Adipocyte (in vitro differentiated cells): ENCODE results near the gene TCHP.
"Not testable (repeated sequence)": the region's sequence is repeated elsewhere in the genome, so short reads cannot be mapped to it uniquely, and the experiment has no call there.

Source experiments
- DNase-seq: peaks from one replicate; pipeline ENCODE4 v3.0.0-alpha.2; 2015; ENCODE audit warnings: low read depth
- H3K27me3 ChIP-seq: replicated peaks from 2 replicates; pipeline ENCODE4 v1.7.0; 2013; ENCODE audit warnings: mild to moderate bottlenecking, low read length, moderate library complexity; ENCODE audit not compliant: control insufficient read depth, insufficient read depth
- H3K36me3 ChIP-seq: 2 replicates; pipeline ENCODE4 v1.7.0; 2013; ENCODE audit warnings: low read length, mild to moderate bottlenecking, moderate library complexity; ENCODE audit not compliant: control insufficient read depth, insufficient read depth, severe bottlenecking
- H3K4me1 ChIP-seq: 2 replicates; pipeline ENCODE4 v1.7.0; 2013; ENCODE audit warnings: mild to moderate bottlenecking, low read length, moderate library complexity; ENCODE audit not compliant: control insufficient read depth, insufficient read depth
- H3K4me3 ChIP-seq: 2 replicates; pipeline ENCODE4 v1.7.0; 2013; ENCODE audit warnings: mild to moderate bottlenecking, low read length, moderate library complexity
- H3K9ac ChIP-seq: 2 replicates; pipeline ENCODE4 v1.7.0; 2013; ENCODE audit warnings: mild to moderate bottlenecking, low read length, moderate library complexity
- H3K9me3 ChIP-seq: 2 replicates; pipeline ENCODE4 v1.7.0; 2013; ENCODE audit warnings: mild to moderate bottlenecking, low read length, moderate library complexity; ENCODE audit not compliant: control insufficient read depth

The TCHP gene

GRCh38 chr12:109880043-109880931 is 19.8 kb upstream of the TCHP start, which contains the start of gene GLTP:
TSS of gene GLTP (minus strand) at chr12:109880541. CDS start at chr12:109880374, 167 bp downstream.
- Histone ChIP-seq H3K9ac (peak within 1 kb of the TSS; percentile 95), H3K9me3 (no peaks in the 10 kb centered on the region), H3K4me3 (peak within 1 kb of the TSS; percentile 97), H3K27me3 (no peaks in the 10 kb centered on the region), H3K36me3 (no peaks in the 10 kb centered on the region), H3K4me1 (peaks cover 14% of the 10 kb centered on the region)
- DNase-seq: peak; percentile 96

GRCh38 chr12:109880938-109881337 is 19.1 kb upstream of the TCHP start:
- no peaks in the 10 kb centered on the region for H3K27me3 ChIP-seq
- peak overlapping the region; percentile 97 for H3K4me3 ChIP-seq
- no peaks in the 10 kb centered on the region for H3K36me3 ChIP-seq

GRCh38 chr12:109881752-109882151 is 18.3 kb upstream of the TCHP start:
- H3K4me3 ChIP-seq: no peak overlapping the region
- peaks cover 14% of the 10 kb centered on the region for H3K4me1 ChIP-seq
- H3K9me3 ChIP-seq: no peaks in the 10 kb centered on the region
- H3K36me3 ChIP-seq: no peaks in the 10 kb centered on the region
- DNase-seq: no peak
- no peak overlapping the region for H3K9ac ChIP-seq
- no peaks in the 10 kb centered on the region for H3K27me3 ChIP-seq

More at GRCh38 chr12:109880938-109881337, 19.1 kb upstream of the TCHP start:
- H3K4me1 ChIP-seq: peaks cover 14% of the 10 kb centered on the region
- no peak for DNase-seq
- H3K9me3 ChIP-seq: no peaks in the 10 kb centered on the region
- peak overlapping the region; percentile 76 for H3K9ac ChIP-seq

GRCh38 chr12:109883461-109883860 is 16.6 kb upstream of the TCHP start:
- H3K9me3 ChIP-seq: no peaks in the 10 kb centered on the region
- DNase-seq: no peak
- peaks cover 21% of the 10 kb centered on the region for H3K4me1 ChIP-seq
- no peak overlapping the region for H3K9ac ChIP-seq
- H3K36me3 ChIP-seq: no peaks in the 10 kb centered on the region
- no peak overlapping the region for H3K4me3 ChIP-seq
- no peaks in the 10 kb centered on the region for H3K27me3 ChIP-seq

- Histone ChIP-seq H3K9ac (no peak overlapping the region), H3K9me3 (no peaks in the 10 kb centered on the region), H3K4me3 (no peak overlapping the region), H3K36me3 (no peaks in the 10 kb centered on the region), H3K27me3 (no peaks in the 10 kb centered on the region), H3K4me1 (peaks cover 24% of the 10 kb centered on the region)
- DNase-seq: no peak
These were observed 14.5 kb upstream of the TCHP start for GRCh38 chr12:109885616-109886015.

GRCh38 chr12:109888179-109889020 is 11.7 kb upstream of the TCHP start:
- Histone ChIP-seq H3K9me3 (no peaks in the 10 kb centered on the region), H3K9ac (peak overlapping the region; percentile 53), H3K4me3 (no peak overlapping the region), H3K27me3 (no peaks in the 10 kb centered on the region), H3K4me1 (peaks cover 20% of the 10 kb centered on the region), H3K36me3 (no peaks in the 10 kb centered on the region)
- DNase-seq: peak; percentile 84

- DNase-seq: no peak
- H3K4me3 ChIP-seq: no peak overlapping the region
- H3K36me3 ChIP-seq: no peaks in the 10 kb centered on the region
- H3K27me3 ChIP-seq: no peaks in the 10 kb centered on the region
- H3K9me3 ChIP-seq: no peaks in the 10 kb centered on the region
- H3K9ac ChIP-seq: no peak overlapping the region
- H3K4me1 ChIP-seq: peaks cover 20% of the 10 kb centered on the region
These were observed 9.4 kb upstream of the TCHP start for GRCh38 chr12:109890620-109891170.

GRCh38 chr12:109891731-109892130 is 8.3 kb upstream of the TCHP start:
- H3K4me1 ChIP-seq: peaks cover 20% of the 10 kb centered on the region
- H3K9ac ChIP-seq, H3K4me3 ChIP-seq, H3K36me3 ChIP-seq, H3K9me3 ChIP-seq, DNase-seq, H3K27me3 ChIP-seq: not testable (repeated sequence)

- H3K27me3 ChIP-seq: no peaks in the 10 kb centered on the region
- no peak overlapping the region for H3K4me3 ChIP-seq
- no peak for DNase-seq
- H3K36me3 ChIP-seq: no peaks in the 10 kb centered on the region
- no peak overlapping the region for H3K9ac ChIP-seq
- no peaks in the 10 kb centered on the region for H3K9me3 ChIP-seq
- peaks cover 20% of the 10 kb centered on the region for H3K4me1 ChIP-seq
These were observed 7.8 kb upstream of the TCHP start for GRCh38 chr12:109892165-109892715.

GRCh38 chr12:109892748-109893147 is 7.3 kb upstream of the TCHP start:
- Histone ChIP-seq H3K36me3 (no peaks in the 10 kb centered on the region), H3K9me3 (no peaks in the 10 kb centered on the region), H3K4me1 (peaks cover 19% of the 10 kb centered on the region)

More at GRCh38 chr12:109892748-109893147, 7.3 kb upstream of the TCHP start:
- no peak overlapping the region for H3K4me3 ChIP-seq
- H3K9ac ChIP-seq: no peak overlapping the region
- H3K27me3 ChIP-seq: no peaks in the 10 kb centered on the region
- DNase-seq: no peak
